Neural crest cell (in vitro differentiated cells): Measurements from ENCODE around the gene TEAD2. TPM values are rescaled to one million over a fixed set of nuclear protein-coding genes. Genes with fewer than 3 reads are reported as not detected.

Source experiments
- DNase-seq: peaks from one replicate; pipeline ENCODE4 v3.0.0; 2021; ENCODE audit warnings: low read depth, mixed read lengths, low spot score
- H3K27ac Mint-ChIP-seq: one replicate; pipeline ENCODE4 v1.8.0; 2021; ENCODE audit warnings: mild to moderate bottlenecking, mixed read lengths; ENCODE audit not compliant: unreplicated experiment
- H3K27me3 Mint-ChIP-seq: 2 replicates; pipeline ENCODE4 v1.8.0; 2021; ENCODE audit warnings: low read depth, mild to moderate bottlenecking, mixed read lengths
- H3K36me3 Mint-ChIP-seq: 2 replicates; pipeline ENCODE4 v1.8.0; 2021; ENCODE audit warnings: low read depth, mild to moderate bottlenecking, mixed read lengths
- H3K4me1 Mint-ChIP-seq: 2 replicates; pipeline ENCODE4 v1.8.0; 2021; ENCODE audit warnings: mixed read lengths
- H3K4me3 Mint-ChIP-seq: one replicate; pipeline ENCODE4 v1.8.0; 2021; ENCODE audit warnings: mild to moderate bottlenecking, mixed read lengths
- H3K9me3 Mint-ChIP-seq: 2 replicates; pipeline ENCODE4 v1.8.0; 2021; ENCODE audit warnings: mixed read lengths
- CTCF ChIP-seq: fragments of 200-600 bp; sonication (generic); conservative IDR thresholded peaks from 2 replicates; pipeline ENCODE4 v1.5.0; 2021; ENCODE audit warnings: antibody characterized with exemption, mild to moderate bottlenecking
- total RNA-seq: library from RNA; stranded (reverse); gene quantifications from 2 replicates; pipeline ENCODE4 v1.2.1, GENCODE V29; 2021

TEAD2 gene
- total RNA-seq, 1 donor from 2014 or later: 164 TPM

DNA sequence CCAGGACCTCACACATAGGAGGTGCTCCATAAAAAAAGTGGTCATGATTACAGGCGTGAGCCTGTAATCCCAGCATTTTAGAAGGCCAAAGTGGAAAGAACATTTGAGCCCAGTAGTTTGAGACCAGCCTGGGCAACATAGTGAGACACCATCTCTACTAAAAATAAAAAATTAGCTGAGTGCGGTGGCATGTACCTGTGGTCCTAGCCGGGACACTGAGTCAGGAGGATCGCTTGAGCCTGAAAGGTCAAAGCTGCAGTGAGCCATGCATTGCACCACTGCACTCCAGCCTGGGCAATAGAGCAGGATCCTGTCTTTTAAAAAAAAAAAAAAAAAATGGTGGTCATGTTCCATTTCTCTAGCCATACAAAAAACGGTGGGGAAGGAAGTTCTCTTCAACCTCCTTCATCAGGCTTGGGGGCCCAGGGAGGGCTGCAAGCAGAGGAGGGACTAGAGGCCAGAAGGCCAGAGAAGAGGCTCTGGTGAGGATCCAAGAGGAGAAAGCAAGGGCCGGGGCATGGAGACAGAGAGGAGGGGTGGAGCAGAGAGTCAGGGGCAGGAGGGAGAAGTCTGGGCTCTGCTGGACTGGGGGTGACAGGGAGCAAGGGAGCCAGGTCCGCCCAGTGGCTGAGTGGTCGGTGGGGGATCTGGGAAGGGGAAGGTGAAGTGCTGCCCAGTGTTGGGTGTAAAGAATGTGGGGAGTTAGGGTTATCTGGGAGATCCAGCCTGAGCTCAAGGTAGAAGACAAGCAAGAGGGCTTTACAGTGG lies 34.7 kb upstream of the TEAD2 start:
- Mint-ChIP-seq H3K4me1 (peaks cover 2% of the 10 kb centered on the region), H3K36me3 (no peaks in the 10 kb centered on the region), H3K4me3 (no peak overlapping the region), H3K9me3 (no peaks in the 10 kb centered on the region), H3K27me3 (peaks cover 10% of the 10 kb centered on the region), H3K27ac (no peak overlapping the region)
- no peak for TF ChIP-seq CTCF
- DNase-seq: no peak

DNA sequence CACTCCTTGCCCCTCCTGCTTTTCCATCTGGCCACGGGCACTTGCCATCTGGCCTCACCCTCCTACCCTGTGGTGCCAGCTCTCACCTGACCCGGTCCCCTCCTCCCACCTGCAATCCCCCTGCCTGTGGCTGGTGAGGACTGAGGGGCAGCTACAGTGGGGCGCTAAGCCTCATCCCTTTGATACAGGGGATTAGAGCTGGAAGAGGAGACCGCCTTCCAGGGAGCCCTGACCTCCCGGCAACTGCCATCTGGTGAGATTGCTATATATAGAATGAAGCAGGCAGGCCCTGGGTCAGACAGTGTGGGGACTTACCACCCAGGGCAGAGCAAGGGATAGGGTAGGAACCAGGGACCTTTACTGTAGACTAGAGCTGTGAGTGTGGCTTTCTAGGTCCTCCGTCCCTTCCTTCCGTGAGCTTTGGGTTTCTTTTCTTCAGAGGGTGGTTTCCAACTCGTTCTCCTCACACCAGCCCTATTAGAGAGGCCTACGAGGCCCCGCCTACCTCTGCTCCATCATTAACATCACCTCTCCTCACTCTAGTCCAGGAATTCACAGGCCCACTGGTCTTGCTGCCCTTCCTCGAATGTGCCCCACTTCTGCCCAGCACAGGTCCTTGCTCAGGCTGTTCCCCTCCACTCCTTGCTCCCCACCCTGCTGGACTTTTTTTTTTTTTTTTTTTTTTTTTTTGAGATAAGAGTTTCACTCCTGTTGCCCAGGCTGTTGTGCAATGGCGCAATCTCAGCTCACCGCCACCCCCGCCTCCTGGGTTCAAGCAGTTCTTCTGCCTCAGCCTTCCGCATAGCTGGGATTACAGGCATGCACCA lies 33.6 kb upstream of the TEAD2 start:
- peaks cover 4% of the 10 kb centered on the region for H3K4me1 Mint-ChIP-seq
- H3K36me3 Mint-ChIP-seq: no peaks in the 10 kb centered on the region
- no peak for DNase-seq
- no peaks in the 10 kb centered on the region for H3K9me3 Mint-ChIP-seq
- H3K27ac Mint-ChIP-seq: no peak overlapping the region
- no peak overlapping the region for H3K4me3 Mint-ChIP-seq
- H3K27me3 Mint-ChIP-seq: peaks cover 14% of the 10 kb centered on the region
- TF ChIP-seq CTCF: no peak

DNA sequence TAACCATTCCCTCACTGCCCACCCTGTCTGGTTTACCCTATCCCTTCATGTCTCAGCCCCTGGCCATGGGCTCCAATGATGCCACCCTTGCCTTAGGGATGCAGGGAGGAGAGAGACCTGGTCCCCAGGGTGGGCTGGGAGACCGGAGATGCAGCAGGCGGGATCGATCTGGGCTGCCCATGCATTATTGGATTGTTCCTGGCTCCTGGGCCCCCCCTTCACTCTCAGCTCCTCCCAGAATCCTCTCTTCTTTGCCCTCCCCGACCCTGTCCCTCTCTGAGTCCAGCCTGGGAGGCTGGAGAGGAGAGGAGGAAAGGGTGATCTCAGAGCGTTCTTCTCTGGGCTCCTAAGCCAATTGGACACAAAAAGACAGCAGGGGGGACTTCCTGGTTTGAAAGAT lies 31.7 kb upstream of the TEAD2 start:
- Mint-ChIP-seq H3K4me3 (no peak overlapping the region), H3K9me3 (no peaks in the 10 kb centered on the region), H3K27me3 (peaks cover 17% of the 10 kb centered on the region), H3K36me3 (no peaks in the 10 kb centered on the region), H3K4me1 (peaks cover 4% of the 10 kb centered on the region), H3K27ac (no peak overlapping the region)
- DNase-seq: no peak
- TF ChIP-seq CTCF: no peak

DNA sequence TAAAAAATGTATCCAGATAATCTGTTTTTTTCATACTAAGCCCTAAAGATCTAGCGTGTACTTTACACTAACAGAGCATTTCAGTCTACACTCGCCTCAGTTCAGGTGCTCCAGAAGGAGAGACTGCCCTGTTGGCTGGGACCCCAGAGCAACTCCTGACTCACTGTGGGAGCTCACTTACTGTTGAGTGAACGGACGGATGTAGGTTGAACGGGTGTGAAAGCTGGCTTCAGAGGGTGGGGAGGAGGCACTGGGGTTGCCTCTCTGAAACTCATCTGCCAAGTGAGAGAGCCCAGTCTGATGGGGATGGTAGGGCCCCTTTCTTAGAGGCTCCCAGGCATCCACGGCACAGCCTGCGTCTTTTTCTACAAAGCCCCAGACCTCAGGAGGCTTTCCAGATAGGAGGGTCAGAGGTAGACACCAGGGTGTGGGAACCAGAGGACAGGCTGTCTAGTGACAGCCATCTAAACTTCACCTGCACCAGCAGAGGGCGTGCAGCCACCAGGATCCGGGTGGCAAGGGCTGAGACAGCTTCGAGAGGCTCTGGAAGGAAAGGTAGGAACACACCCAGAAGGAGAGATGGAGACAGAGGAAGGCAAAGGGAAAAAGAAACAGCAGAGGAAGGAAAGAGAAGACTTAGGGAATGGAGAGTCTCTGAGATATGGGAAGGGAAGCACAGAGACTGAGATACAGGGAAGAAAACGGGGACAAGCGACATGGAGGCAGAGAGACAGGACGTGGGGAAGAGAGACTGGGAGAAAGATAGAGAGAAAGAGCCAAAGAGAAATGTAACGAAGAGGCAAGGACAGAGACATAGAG lies 29.6 kb upstream of the TEAD2 start:
- Mint-ChIP-seq H3K4me3 (no peak overlapping the region), H3K27ac (no peak overlapping the region)
- peak; percentile 67 for DNase-seq

More for the DNA sequence above, 29.6 kb upstream of the TEAD2 start:
- Mint-ChIP-seq H3K27me3 (peaks cover 17% of the 10 kb centered on the region), H3K4me1 (peaks cover 4% of the 10 kb centered on the region), H3K36me3 (no peaks in the 10 kb centered on the region), H3K9me3 (no peaks in the 10 kb centered on the region)
- TF ChIP-seq CTCF: peak; percentile 90
